Subcutaneous adipose tissue (tissue), 4 donors: Measurements from ENCODE around the gene FILIP1. TPM values are rescaled to one million over a fixed set of nuclear protein-coding genes. Genes with fewer than 3 reads are reported as not detected.

Source experiments
- CTCF ChIP-seq: fragments of 450-650 bp; IDR thresholded peaks from one replicate; pipeline ENCODE4 v1.5.1; 2016; ENCODE audit warnings: low read depth, mild to moderate bottlenecking, control low read depth, antibody characterized with exemption, moderate library complexity
- total RNA-seq, 4 donors: library from RNA; depleted of rRNA; stranded (reverse); fragments of >200 nt; gene quantifications; one replicate each; pipeline ENCODE4 v1.1.0, GENCODE V29; 2016

FILIP1 gene
- total RNA-seq, 4 donors from 2014 or later: 3.4 to 16.2 (median 5.8) TPM

DNA sequence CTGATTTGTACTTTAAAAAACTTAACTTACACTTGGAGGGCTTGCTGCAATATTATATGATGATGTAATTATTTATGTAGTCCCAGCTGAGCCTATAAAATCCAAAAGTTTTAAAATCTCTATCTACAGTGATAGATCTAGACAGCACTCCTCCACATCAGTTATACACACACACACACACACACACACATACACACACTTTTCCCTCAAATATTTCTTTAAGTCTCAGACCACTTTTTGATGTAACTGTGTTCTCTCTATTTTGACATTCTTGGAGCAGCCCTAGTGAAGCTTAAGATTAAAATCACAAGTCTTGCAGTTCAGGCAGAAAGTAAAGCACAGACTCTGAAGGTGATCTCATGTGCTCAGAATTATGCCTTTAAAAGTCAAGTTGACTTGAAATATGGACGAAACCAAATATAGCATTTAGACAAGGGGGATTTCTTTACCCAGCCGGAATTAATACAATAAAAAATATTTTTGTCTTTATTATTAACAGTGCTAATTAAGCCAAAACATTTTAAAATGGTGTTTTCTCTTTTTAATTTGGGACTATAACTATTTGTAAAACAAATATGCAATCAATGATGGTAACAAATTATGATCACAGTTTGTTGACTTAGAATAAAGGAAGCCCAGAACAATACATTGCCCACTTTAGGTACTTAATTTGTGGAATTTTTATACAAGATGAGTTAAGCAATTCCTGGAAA is 145.5 kb downstream of the FILIP1 start:
- TF ChIP-seq CTCF: no peak

GRCh38 chr6:75345413-75345812 is 148.2 kb downstream of the FILIP1 start:
- TF ChIP-seq CTCF: no peak

DNA sequence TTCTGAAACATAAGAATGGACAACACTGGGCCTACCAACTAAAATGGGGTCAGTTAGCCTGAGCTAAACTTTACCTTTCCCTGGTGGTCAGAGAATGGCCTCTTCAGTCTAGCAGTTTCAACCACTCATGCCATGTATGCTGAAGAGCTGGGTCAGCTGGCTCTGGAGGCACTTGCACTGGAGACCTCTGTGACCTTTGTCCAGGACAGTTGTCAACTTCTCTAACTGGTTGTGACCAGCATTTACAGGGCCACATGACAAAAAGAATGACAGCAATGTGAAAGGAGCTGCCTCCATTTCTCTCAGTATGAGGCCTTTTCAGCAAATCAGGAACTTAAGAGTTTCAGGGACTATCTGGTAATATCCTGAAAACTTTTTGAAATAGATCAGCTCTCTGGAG is 149.1 kb downstream of the FILIP1 start:
- TF ChIP-seq CTCF: no peak

GRCh38 chr6:75344021-75344420 is 149.6 kb downstream of the FILIP1 start:
- TF ChIP-seq CTCF: no peak

DNA sequence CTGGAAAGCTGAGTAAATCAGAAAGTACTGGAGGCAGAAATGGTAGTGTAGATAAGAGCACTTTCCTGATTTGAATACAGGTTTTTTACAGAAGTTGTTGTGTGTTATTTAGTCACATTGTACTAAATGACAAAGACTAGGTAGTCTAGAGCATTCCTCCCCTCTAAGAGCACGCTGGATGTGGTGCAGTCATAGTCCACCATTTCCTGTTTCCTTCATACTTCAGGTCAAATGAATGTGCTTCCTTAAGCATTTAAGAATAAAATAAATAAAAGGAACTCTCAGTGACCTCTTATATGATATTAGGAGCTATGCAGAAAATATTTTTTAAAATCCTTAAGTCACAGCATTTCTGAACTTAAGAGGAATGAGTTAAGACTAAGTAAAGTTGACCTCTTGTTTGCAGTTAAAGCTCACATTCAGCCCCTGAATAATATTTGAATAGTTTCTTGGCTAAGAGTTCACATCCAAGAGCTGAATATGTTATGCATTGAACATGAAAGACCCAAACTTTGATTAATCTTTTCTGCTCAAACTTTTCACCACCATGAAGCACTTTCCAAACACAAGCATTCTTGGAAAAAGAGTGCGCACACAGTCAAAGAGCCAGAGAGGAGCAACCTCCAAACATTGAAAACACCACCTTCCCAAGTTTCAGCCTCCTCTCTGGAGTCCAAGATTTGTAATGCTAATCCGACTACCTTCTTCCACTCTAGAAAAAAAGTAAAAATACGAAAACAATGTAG is 155.6 kb downstream of the FILIP1 start:
- TF ChIP-seq CTCF: no peak

- TF ChIP-seq CTCF: no peak
These were observed 159.1 kb downstream of the FILIP1 start for GRCh38 chr6:75334266-75335040.

DNA sequence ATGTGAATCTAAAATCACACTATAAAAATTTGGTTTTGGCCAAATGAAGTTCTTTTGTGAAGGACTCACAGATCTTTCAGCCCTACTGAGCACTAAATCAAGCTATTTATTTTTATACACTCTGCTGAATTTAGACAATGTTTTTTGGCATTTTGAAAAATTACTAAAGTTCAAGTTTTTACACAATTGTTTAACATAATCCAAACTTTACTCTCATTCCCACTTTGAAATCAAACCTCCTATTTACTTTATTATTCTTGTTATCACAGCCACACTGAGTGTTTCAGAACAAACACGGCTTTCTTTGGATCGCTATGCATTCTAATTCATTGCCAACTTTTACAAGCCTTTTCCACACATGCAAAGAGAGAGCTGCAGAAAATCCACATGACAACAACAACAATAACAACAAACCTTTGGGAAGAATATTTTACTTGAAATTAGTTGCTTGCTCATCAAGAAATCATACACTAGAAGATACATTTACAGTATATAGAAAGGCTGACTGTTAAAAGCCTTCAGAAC is 159.9 kb downstream of the FILIP1 start:
- no peak for TF ChIP-seq CTCF
